Activated T-helper 2 cell treated with anti-CD3 and anti-CD28 coated beads, Interferon-gamma antibody, Interleukin-2, Interleukin-4, amounts not matched to agents 10 μg/mL and 5 μg/mL and 100 μg/mL, durations not matched to agents 14 hours and 24 hours and 36 hours (primary cell): ENCODE results near the gene CYP4F11. TPM values are rescaled to one million over a fixed set of nuclear protein-coding genes. Genes with fewer than 3 reads are reported as not detected.
"Not testable (repeated sequence)": the region's sequence is repeated elsewhere in the genome, so short reads cannot be mapped to it uniquely, and the experiment has no call there.

Source experiments
- DNase-seq: peaks from one replicate; pipeline ENCODE4 v3.0.0; 2021; ENCODE audit warnings: low spot score
- H3K27ac Mint-ChIP-seq: one replicate; pipeline ENCODE4 v1.8.0; 2021; ENCODE audit warnings: mixed read lengths
- H3K27me3 Mint-ChIP-seq: one replicate; pipeline ENCODE4 v1.8.0; 2021; ENCODE audit warnings: low read depth, mixed read lengths
- H3K36me3 Mint-ChIP-seq: one replicate; pipeline ENCODE4 v1.8.0; 2021; ENCODE audit warnings: low read depth, mixed read lengths
- H3K4me1 Mint-ChIP-seq: one replicate; pipeline ENCODE4 v1.8.0; 2021; ENCODE audit warnings: low read depth, mixed read lengths
- H3K4me3 Mint-ChIP-seq: one replicate; pipeline ENCODE4 v1.8.0; 2021; ENCODE audit warnings: low read depth, mild to moderate bottlenecking, moderate library complexity, mixed read lengths
- H3K9me3 Mint-ChIP-seq: one replicate; pipeline ENCODE4 v1.8.0; 2021; ENCODE audit warnings: mixed read lengths
- intact Hi-C: fragments of 100-400 bp; cut with micrococcal nuclease; formaldehyde crosslinking; loops from one replicate; pipeline ENCODE4 v1.15.1; 2023
- total RNA-seq: library from RNA; stranded (reverse); gene quantifications from 2 replicates; pipeline ENCODE4 v1.2.3, GENCODE V29; 2022

CYP4F11 gene
- total RNA-seq, 1 donor from 2014 or later = not detected

GRCh38 chr19:15944401-15944800 is 10.1 kb upstream of the CYP4F11 start:
- Mint-ChIP-seq H3K27me3 (peaks cover 5% of the 10 kb centered on the region), H3K4me1 (no peaks in the 10 kb centered on the region), H3K4me3 (no peak overlapping the region), H3K9me3 (peaks cover 13% of the 10 kb centered on the region), H3K27ac (no peak overlapping the region), H3K36me3 (peaks cover 4% of the 10 kb centered on the region)
- intact Hi-C loops = no loop called here
- DNase-seq = no peak

DNA sequence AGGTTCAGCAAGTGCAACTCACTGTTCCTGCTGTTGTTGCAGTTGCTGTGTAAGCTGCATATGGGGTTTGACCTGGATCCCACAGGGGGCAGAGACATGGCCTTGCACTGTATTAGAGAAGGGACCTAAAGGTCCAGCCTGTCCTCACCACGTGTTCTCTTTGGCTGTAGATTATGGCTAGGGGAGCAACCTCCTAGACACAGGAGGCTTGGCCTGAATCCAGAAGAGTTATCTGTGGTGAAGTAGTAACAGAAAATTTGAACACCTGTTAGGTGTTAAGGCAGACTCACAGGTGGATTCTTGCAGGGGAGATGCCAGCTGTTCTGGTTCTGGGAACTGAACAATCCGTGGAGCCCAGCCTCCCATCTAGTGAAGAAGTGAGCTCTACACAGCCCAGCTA is 3.4 kb upstream of the CYP4F11 start:
- H3K36me3 Mint-ChIP-seq = no peaks in the 10 kb centered on the region
- no peaks in the 10 kb centered on the region for H3K4me1 Mint-ChIP-seq
- DNase-seq = no peak
- peaks cover 4% of the 10 kb centered on the region for H3K9me3 Mint-ChIP-seq
- peaks cover 3% of the 10 kb centered on the region for H3K27me3 Mint-ChIP-seq
- H3K27ac Mint-ChIP-seq = no peak overlapping the region
- intact Hi-C loops = no loop called here
- H3K4me3 Mint-ChIP-seq = no peak overlapping the region

GRCh38 chr19:15936950-15937349 is 2.6 kb upstream of the CYP4F11 start:
- Mint-ChIP-seq H3K4me1 (no peaks in the 10 kb centered on the region), H3K9me3 (peaks cover 4% of the 10 kb centered on the region), H3K36me3 (no peaks in the 10 kb centered on the region), H3K4me3 (no peak overlapping the region), H3K27ac (no peak overlapping the region), H3K27me3 (no peaks in the 10 kb centered on the region)
- DNase-seq = no peak
- intact Hi-C loops = no loop called here

DNA sequence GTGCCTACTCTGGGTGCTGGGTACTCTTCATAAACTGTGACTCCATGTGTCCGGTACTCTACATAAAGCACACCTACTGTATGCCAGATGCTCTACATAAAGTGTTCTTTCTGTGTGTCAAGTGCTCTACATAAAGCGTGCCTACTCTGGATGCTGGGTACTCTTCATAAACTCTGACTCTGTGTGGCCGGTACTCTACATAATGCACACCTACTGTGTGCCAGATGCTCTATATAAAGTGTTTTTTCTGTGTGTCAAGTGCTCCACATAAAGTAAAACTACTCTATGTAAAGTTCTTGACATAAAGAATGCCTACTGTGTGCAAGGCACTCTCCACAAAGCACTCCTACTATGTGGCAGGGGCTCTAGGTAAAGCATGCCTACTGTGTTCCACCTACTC is 1.8 kb upstream of the CYP4F11 start:
- H3K9me3 Mint-ChIP-seq = peaks cover 6% of the 10 kb centered on the region
- intact Hi-C loops = no loop called here
- no peak for DNase-seq
- H3K4me1 Mint-ChIP-seq = no peaks in the 10 kb centered on the region
- no peak overlapping the region for H3K4me3 Mint-ChIP-seq
- peaks cover 3% of the 10 kb centered on the region for H3K36me3 Mint-ChIP-seq
- no peak overlapping the region for H3K27ac Mint-ChIP-seq
- H3K27me3 Mint-ChIP-seq = peaks cover 1% of the 10 kb centered on the region

GRCh38 chr19:15935167-15935702 is 906 bp upstream of the CYP4F11 start:
- peaks cover 12% of the 10 kb centered on the region for H3K9me3 Mint-ChIP-seq
- intact Hi-C loops = no loop called here
- H3K36me3 Mint-ChIP-seq = peaks cover 7% of the 10 kb centered on the region
- no peak for DNase-seq
- H3K27me3 Mint-ChIP-seq = peaks cover 1% of the 10 kb centered on the region
- no peak overlapping the region for H3K4me3 Mint-ChIP-seq
- no peak overlapping the region for H3K27ac Mint-ChIP-seq
- no peaks in the 10 kb centered on the region for H3K4me1 Mint-ChIP-seq

- H3K4me1 Mint-ChIP-seq = not testable (repeated sequence)
Observed at GRCh38 chr19:15933761-15934331, 483 bp downstream of the CYP4F11 start.

GRCh38 chr19:15928321-15928720 is 6.0 kb downstream of the CYP4F11 start:
- H3K27me3 Mint-ChIP-seq = peaks cover 6% of the 10 kb centered on the region
- intact Hi-C loops = no loop called here
- H3K36me3 Mint-ChIP-seq = peaks cover 7% of the 10 kb centered on the region
- DNase-seq = no peak
- no peak overlapping the region for H3K27ac Mint-ChIP-seq
- H3K4me3 Mint-ChIP-seq = no peak overlapping the region
- no peaks in the 10 kb centered on the region for H3K4me1 Mint-ChIP-seq
- H3K9me3 Mint-ChIP-seq = peaks cover 12% of the 10 kb centered on the region

More at GRCh38 chr19:15933761-15934331, 483 bp downstream of the CYP4F11 start:
- H3K27me3 Mint-ChIP-seq, H3K27ac Mint-ChIP-seq, H3K4me3 Mint-ChIP-seq, DNase-seq, intact Hi-C loops, H3K36me3 Mint-ChIP-seq: not testable (repeated sequence)
- peaks cover 16% of the 10 kb centered on the region for H3K9me3 Mint-ChIP-seq

DNA sequence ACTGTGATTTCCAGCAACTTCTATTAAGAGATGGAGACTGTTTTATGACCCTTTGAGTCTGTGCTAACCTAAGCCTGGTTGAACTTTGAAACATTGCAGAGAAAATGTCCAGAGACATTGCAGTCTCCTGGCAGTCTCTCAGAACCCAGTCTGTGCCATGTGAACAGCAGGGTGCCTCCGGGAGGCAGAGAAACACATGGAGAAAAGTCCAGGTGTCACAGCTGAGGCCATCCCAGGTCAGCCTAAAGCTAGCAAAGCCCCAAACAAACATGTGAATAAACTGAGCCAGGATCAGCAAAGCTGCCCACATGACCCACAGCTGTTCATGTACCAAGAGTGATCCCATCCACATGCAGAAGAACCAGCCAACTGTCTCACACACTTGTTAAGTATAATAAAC is 7.8 kb downstream of the CYP4F11 start:
- Mint-ChIP-seq H3K9me3 (peaks cover 12% of the 10 kb centered on the region), H3K27me3 (peaks cover 6% of the 10 kb centered on the region), H3K4me1 (no peaks in the 10 kb centered on the region), H3K36me3 (peaks cover 7% of the 10 kb centered on the region), H3K4me3 (no peak overlapping the region), H3K27ac (no peak overlapping the region)
- no peak for DNase-seq
- intact Hi-C loops = no loop called here

DNA sequence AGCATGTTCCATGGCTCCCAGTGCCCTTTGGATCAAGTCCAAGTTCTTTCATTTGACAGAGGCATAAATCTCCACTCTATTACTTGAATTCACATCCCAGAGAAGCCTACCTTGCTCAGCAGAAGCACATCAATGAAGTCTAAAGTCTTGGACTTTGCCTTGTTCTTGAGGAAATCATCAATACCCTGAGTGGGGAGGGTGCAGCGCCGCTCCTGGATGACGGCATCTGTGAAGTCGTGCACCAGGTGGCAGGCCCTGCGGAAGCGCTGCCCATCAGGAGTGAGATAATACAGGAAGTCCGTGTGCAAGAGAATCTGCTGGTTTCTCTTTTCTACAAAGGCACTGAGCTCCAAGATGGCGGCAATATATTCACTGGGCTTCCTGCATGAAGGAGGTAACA is 10.6 kb downstream of the CYP4F11 start:
- no peak overlapping the region for H3K27ac Mint-ChIP-seq
- no peaks in the 10 kb centered on the region for H3K9me3 Mint-ChIP-seq
- no peak overlapping the region for H3K4me3 Mint-ChIP-seq
- no peak for DNase-seq
- H3K4me1 Mint-ChIP-seq = no peaks in the 10 kb centered on the region
- intact Hi-C loops = no loop called here
- H3K36me3 Mint-ChIP-seq = no peaks in the 10 kb centered on the region
- H3K27me3 Mint-ChIP-seq = peaks cover 17% of the 10 kb centered on the region

DNA sequence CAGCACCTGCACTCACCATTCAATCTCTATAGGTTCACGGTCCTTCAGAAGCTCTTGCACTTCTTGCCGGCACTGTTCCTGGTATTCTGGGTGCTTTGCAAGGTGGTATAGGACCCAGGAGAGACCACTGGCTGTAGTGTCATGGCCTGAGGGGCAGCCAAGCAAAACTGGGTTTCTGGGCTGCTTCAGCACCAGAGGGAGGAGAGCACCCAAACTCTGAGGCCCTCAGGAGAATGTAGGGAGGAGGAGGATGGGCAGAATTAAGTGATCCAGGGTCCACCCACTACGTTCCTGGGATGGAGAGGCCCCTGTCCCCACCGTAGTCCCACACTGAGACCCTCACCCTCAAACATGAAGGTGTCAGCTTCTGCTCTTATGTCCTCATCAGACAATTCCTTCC is 12.3 kb downstream of the CYP4F11 start:
- no peak overlapping the region for H3K4me3 Mint-ChIP-seq
- H3K36me3 Mint-ChIP-seq = no peaks in the 10 kb centered on the region
- no peaks in the 10 kb centered on the region for H3K4me1 Mint-ChIP-seq
- no peak for DNase-seq
- H3K27me3 Mint-ChIP-seq = peaks cover 17% of the 10 kb centered on the region
- H3K27ac Mint-ChIP-seq = no peak overlapping the region
- intact Hi-C loops = no loop called here
- no peaks in the 10 kb centered on the region for H3K9me3 Mint-ChIP-seq

GRCh38 chr19:15919243-15919642 is 15.1 kb downstream of the CYP4F11 start:
- H3K27me3 Mint-ChIP-seq = peaks cover 17% of the 10 kb centered on the region
- intact Hi-C loops = no loop called here
- H3K27ac Mint-ChIP-seq = no peak overlapping the region
- DNase-seq = no peak
- H3K4me3 Mint-ChIP-seq = no peak overlapping the region
- H3K4me1 Mint-ChIP-seq = no peaks in the 10 kb centered on the region
- no peaks in the 10 kb centered on the region for H3K36me3 Mint-ChIP-seq
- peaks cover 10% of the 10 kb centered on the region for H3K9me3 Mint-ChIP-seq

DNA sequence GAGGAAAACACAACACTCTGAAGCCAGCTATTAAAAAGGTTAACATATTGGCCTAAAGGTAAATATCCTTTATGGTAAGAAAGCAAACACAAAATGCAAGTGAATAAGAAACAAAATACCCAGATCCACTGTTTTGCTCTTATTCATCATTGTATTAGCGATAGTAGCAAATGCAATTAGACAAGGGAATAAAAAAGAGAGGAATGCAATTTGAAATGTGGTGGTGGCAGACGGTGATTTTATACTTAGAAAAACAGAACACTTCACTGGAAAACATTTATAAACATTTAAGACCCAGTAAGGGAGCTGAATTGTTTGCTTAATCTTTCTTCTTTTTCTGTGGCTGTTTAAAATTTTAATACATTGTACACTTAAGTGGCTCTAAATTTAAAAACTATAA is 19.2 kb downstream of the CYP4F11 start:
- H3K27ac Mint-ChIP-seq = no peak overlapping the region
- no peaks in the 10 kb centered on the region for H3K4me1 Mint-ChIP-seq
- peaks cover 27% of the 10 kb centered on the region for H3K27me3 Mint-ChIP-seq
- H3K36me3 Mint-ChIP-seq = no peaks in the 10 kb centered on the region
- H3K4me3 Mint-ChIP-seq = no peak overlapping the region
- H3K9me3 Mint-ChIP-seq = peaks cover 10% of the 10 kb centered on the region
- intact Hi-C loops = no loop called here
- no peak for DNase-seq

DNA sequence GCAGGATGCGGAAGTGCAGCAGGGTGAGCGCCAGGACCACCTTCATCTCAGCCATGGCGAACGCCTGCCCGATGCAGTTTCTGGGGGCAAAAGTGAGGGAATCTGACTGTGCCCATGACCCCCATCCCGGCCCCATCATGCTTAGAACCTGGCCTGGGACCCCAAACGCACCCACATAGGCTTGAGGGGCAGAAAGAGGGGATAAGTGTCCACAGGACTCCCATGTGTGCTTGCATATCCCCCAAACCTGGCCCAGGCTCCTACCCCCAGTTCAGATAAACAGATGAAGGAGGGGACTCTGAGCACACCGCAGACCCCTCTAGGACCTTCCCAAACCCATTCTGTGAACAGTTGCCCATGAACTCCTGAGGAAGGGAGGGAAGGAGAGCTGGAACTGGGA is 20.5 kb downstream of the CYP4F11 start:
- peaks cover 10% of the 10 kb centered on the region for H3K9me3 Mint-ChIP-seq
- no peaks in the 10 kb centered on the region for H3K36me3 Mint-ChIP-seq
- no peak overlapping the region for H3K27ac Mint-ChIP-seq
- peaks cover 33% of the 10 kb centered on the region for H3K27me3 Mint-ChIP-seq
- intact Hi-C loops = no loop called here
- DNase-seq = no peak
- H3K4me1 Mint-ChIP-seq = no peaks in the 10 kb centered on the region
- H3K4me3 Mint-ChIP-seq = no peak overlapping the region

GRCh38 chr19:15913384-15913783 is 20.9 kb downstream of the CYP4F11 start:
- Mint-ChIP-seq H3K36me3 (no peaks in the 10 kb centered on the region), H3K4me1 (no peaks in the 10 kb centered on the region), H3K4me3 (no peak overlapping the region), H3K27ac (no peak overlapping the region), H3K9me3 (peaks cover 10% of the 10 kb centered on the region), H3K27me3 (peaks cover 35% of the 10 kb centered on the region)
- intact Hi-C loops = no loop called here
- no peak for DNase-seq
